Spinal cord (tissue), 10 donors: Measurements from ENCODE around the gene INSYN1. TPM values are rescaled to one million over a fixed set of nuclear protein-coding genes. Genes with fewer than 3 reads are reported as not detected.
"Not testable (repeated sequence)": the region's sequence is repeated elsewhere in the genome, so short reads cannot be mapped to it uniquely, and the experiment has no call there.

Experiments
- DNase-seq, 6 donors: peaks; one replicate each; pipeline versions ENCODE4 v3.0.0 to v3.0.0-alpha.2; 2013 to 2015; ENCODE audit warnings: low spot score in 6 of 6, low read depth in 4 of 6
- H3K27ac ChIP-seq: one replicate; pipeline ENCODE4 v1.5.1; 2013; ENCODE audit warnings: low read depth, low read length, control low read depth
- H3K27me3 ChIP-seq: one replicate; pipeline ENCODE4 v1.6.1; 2013; ENCODE audit warnings: low read length; ENCODE audit not compliant: control insufficient read depth, insufficient read depth
- H3K36me3 ChIP-seq: one replicate; pipeline ENCODE4 v1.6.1; 2013; ENCODE audit warnings: low read length; ENCODE audit not compliant: control insufficient read depth, insufficient read depth
- H3K4me1 ChIP-seq: one replicate; pipeline ENCODE4 v1.6.1; 2013; ENCODE audit warnings: low read length; ENCODE audit not compliant: control insufficient read depth, insufficient read depth
- H3K4me3 ChIP-seq: one replicate; pipeline ENCODE4 v1.5.1; 2013; ENCODE audit warnings: low read depth, low read length, control low read depth
- H3K9me3 ChIP-seq: one replicate; pipeline ENCODE4 v1.6.1; 2013; ENCODE audit warnings: low read length; ENCODE audit not compliant: control insufficient read depth, insufficient read depth
- WGBS: methylation state at CpG from one replicate; pipeline ENCODE4 v1.1.5; 2013; ENCODE audit warnings: missing lambda C conversion rate; ENCODE audit not compliant: insufficient coverage; 5-methylcytosine and 5-hydroxymethylcytosine counted together
- polyA plus RNA-seq, 2 donors: library from polyadenylated mRNA; unstranded; fragments of 120-200 nt; gene quantifications; one replicate each; pipeline ENCODE4 v1.2.1, GENCODE V29; 2013; ENCODE audit not compliant: insufficient read length in 2 of 2
- total RNA-seq, 2 donors: library from RNA; depleted of rRNA in 1 of 2; stranded (reverse); fragments of 120-200 nt in 1 of 2; fragments of >200 nt in 1 of 2; gene quantifications; one replicate each; pipeline versions ENCODE4 v1.2.3 to v1.2.4, GENCODE V29; 2013 to 2014
- donor health status: healthy.

Gene INSYN1
- total and polyA plus RNA-seq, 4 donors: 24.2 to 138 (median 76.6) TPM

- DNase-seq: no peak
- Histone ChIP-seq H3K4me3 (no peak overlapping the region), H3K27me3 (no peaks in the 10 kb centered on the region), H3K4me1 (no peaks in the 10 kb centered on the region), H3K27ac (no peak overlapping the region), H3K9me3 (no peaks in the 10 kb centered on the region), H3K36me3 (peaks cover 76% of the 10 kb centered on the region)
- WGBS: 95% methylated on average over 2 of the region's 4 CpGs
Observed at GRCh38 chr15:73711526-73711925, 41.6 kb downstream of the INSYN1 start.

- Histone ChIP-seq H3K9me3 (no peaks in the 10 kb centered on the region), H3K4me3 (no peak overlapping the region), H3K27me3 (no peaks in the 10 kb centered on the region), H3K27ac (no peak overlapping the region), H3K36me3 (peaks cover 87% of the 10 kb centered on the region), H3K4me1 (no peaks in the 10 kb centered on the region)
- WGBS: 62% methylated on average over 3 of the region's 5 CpGs
- no peak for DNase-seq
Observed at GRCh38 chr15:73710321-73710720, 42.8 kb downstream of the INSYN1 start.

GRCh38 chr15:73709686-73710085, 43.5 kb downstream of the INSYN1 start:
- Histone ChIP-seq H3K27me3 (no peaks in the 10 kb centered on the region), H3K9me3 (no peaks in the 10 kb centered on the region), H3K36me3 (peaks cover 91% of the 10 kb centered on the region), H3K4me3 (no peak overlapping the region), H3K27ac (no peak overlapping the region), H3K4me1 (no peaks in the 10 kb centered on the region)
- WGBS: 100% methylated on average over 1 of the region's 4 CpGs
- no peak for DNase-seq

- Histone ChIP-seq H3K36me3 (peaks cover 91% of the 10 kb centered on the region), H3K27ac (no peak overlapping the region), H3K27me3 (no peaks in the 10 kb centered on the region), H3K4me1 (no peaks in the 10 kb centered on the region), H3K4me3 (no peak overlapping the region), H3K9me3 (no peaks in the 10 kb centered on the region)
- DNase-seq: no peak
- WGBS: 100% methylated on average over 6 of the region's 6 CpGs
Observed at GRCh38 chr15:73709241-73709640, 43.9 kb downstream of the INSYN1 start.

- WGBS: 97% methylated on average over 6 of the region's 6 CpGs
- H3K27me3 ChIP-seq: no peaks in the 10 kb centered on the region
- no peaks in the 10 kb centered on the region for H3K4me1 ChIP-seq
- peaks cover 91% of the 10 kb centered on the region for H3K36me3 ChIP-seq
- DNase-seq: no peak
- no peak overlapping the region for H3K4me3 ChIP-seq
- no peak overlapping the region for H3K27ac ChIP-seq
- H3K9me3 ChIP-seq: no peaks in the 10 kb centered on the region
Observed at GRCh38 chr15:73708691-73709090, 44.5 kb downstream of the INSYN1 start.

- H3K4me1 ChIP-seq: peaks cover 4% of the 10 kb centered on the region
- H3K9me3 ChIP-seq: no peaks in the 10 kb centered on the region
- peak in 2 of 6 donors; percentile 77 to 88 for DNase-seq
- H3K36me3 ChIP-seq: peaks cover 79% of the 10 kb centered on the region
- 60% methylated on average over 13 of the region's 13 CpGs for WGBS
- no peaks in the 10 kb centered on the region for H3K27me3 ChIP-seq
- no peak overlapping the region for H3K4me3 ChIP-seq
- H3K27ac ChIP-seq: no peak overlapping the region
Observed at GRCh38 chr15:73704869-73705645, 48.1 kb downstream of the INSYN1 start.

GRCh38 chr15:73704142-73704868, 48.8 kb downstream of the INSYN1 start:
- DNase-seq, H3K27ac ChIP-seq, H3K27me3 ChIP-seq, H3K9me3 ChIP-seq, H3K4me3 ChIP-seq: not testable (repeated sequence)
- Histone ChIP-seq H3K36me3 (peaks cover 78% of the 10 kb centered on the region), H3K4me1 (peaks cover 12% of the 10 kb centered on the region)
- 90% methylated on average over 22 of the region's 23 CpGs for WGBS

- not testable (repeated sequence) for H3K27me3 ChIP-seq, H3K9me3 ChIP-seq, H3K27ac ChIP-seq, DNase-seq, H3K4me3 ChIP-seq
- Histone ChIP-seq H3K4me1 (peaks cover 14% of the 10 kb centered on the region), H3K36me3 (peaks cover 77% of the 10 kb centered on the region)
- 82% methylated on average over 18 of the region's 23 CpGs for WGBS
Observed at GRCh38 chr15:73703601-73704000, 49.5 kb downstream of the INSYN1 start.

GRCh38 chr15:73702311-73703239, 50.6 kb downstream of the INSYN1 start:
- H3K27ac ChIP-seq, DNase-seq, H3K27me3 ChIP-seq, H3K9me3 ChIP-seq, H3K4me3 ChIP-seq: not testable (repeated sequence)
- peaks cover 76% of the 10 kb centered on the region for H3K36me3 ChIP-seq
- WGBS: 82% methylated on average over 22 of the region's 33 CpGs
- peaks cover 19% of the 10 kb centered on the region for H3K4me1 ChIP-seq
